ENCODE measurements around the gene FGF14. TPM values are rescaled to one million over a fixed set of nuclear protein-coding genes. Genes with fewer than 3 reads are reported as not detected.

The FGF14 gene
- total and polyA plus RNA-seq, 2 experiments from 2014 or later, result 0.03 TPM; not detected in 1

DNA sequence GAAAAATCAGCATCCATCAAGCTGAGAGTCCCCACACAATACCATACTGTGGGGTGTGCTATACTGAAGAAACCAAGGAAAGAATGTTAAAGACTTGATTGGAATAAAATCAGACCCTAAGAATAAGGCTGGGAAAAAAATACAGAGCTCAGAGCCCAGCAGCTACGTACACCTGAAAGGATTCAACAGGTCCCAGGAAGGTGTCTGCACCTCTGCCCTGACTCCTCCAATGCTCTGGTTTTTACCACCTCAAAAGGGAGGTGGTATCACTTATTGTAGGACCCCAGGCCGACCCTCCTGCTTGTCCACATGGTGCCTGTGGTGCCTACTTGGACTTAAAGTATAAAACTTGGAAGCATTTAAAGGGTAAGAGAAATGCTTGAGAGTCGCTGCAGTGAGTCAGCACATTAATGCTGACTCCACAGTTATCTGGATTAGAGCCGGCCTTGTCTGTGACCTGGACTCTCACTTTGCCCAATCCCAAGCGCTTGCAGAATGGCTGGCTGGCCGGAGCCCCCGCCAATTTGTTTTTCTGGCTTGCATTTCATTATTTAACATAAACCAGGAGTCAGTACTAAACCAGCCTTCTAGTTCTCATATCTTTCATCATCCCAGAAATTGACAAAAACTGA lies 110.1 kb downstream of the FGF14 start:
- no peak for TF ChIP-seq EZH2phosphoT487 (IDR thresholded peaks at IDR 0.05; ENCODE audit: unreplicated experiment)
- no peaks in the 10 kb centered on the region for H3K9me3 Mint-ChIP-seq
- no peak overlapping the region for H3K4me3 ChIP-seq
- no peaks in the 10 kb centered on the region for H3K36me3 ChIP-seq (ENCODE audit: insufficient read depth)
- H3K4me2 ChIP-seq, result no peak overlapping the region
- no peaks in the 10 kb centered on the region for H4K20me1 ChIP-seq (replicated peaks; ENCODE audit: insufficient read depth)
- H3K27me3 ChIP-seq (ENCODE audit: insufficient read depth), result no peaks in the 10 kb centered on the region
- H3K9me2 ChIP-seq (ENCODE audit: insufficient read depth), result no peaks in the 10 kb centered on the region
- peak overlapping the region; percentile 93 for H3K27ac Mint-ChIP-seq
- no peaks in the 10 kb centered on the region for H3K27me3 Mint-ChIP-seq (ENCODE audit: insufficient read depth, low read depth, poor library complexity)
- H3K4me1 Mint-ChIP-seq, result peaks cover 4% of the 10 kb centered on the region; the same call in 1 of the 3 replicates
- DNase-seq (ENCODE audit: low spot score), result peak; percentile 32
- H3F3A ChIP-seq (replicated peaks; ENCODE audit: low read depth), result no peaks in the 10 kb centered on the region
- H3K4me3 Mint-ChIP-seq, result no peak overlapping the region
- no peaks in the 10 kb centered on the region; the same call in 1 of the 2 replicates for H3K4me1 ChIP-seq (ENCODE audit: insufficient read depth)
- peak overlapping the region; percentile 49; the same call in 1 of the 2 replicates for H2AFZ ChIP-seq
- H3K27ac ChIP-seq (ENCODE audit: low read depth), result no peak overlapping the region
- ATAC-seq, result peak; percentile 77
- H3K79me2 ChIP-seq (replicated peaks; ENCODE audit: insufficient read depth), result no peaks in the 10 kb centered on the region
- no peaks in the 10 kb centered on the region for H3K36me3 Mint-ChIP-seq (ENCODE audit: low read depth)

DNA sequence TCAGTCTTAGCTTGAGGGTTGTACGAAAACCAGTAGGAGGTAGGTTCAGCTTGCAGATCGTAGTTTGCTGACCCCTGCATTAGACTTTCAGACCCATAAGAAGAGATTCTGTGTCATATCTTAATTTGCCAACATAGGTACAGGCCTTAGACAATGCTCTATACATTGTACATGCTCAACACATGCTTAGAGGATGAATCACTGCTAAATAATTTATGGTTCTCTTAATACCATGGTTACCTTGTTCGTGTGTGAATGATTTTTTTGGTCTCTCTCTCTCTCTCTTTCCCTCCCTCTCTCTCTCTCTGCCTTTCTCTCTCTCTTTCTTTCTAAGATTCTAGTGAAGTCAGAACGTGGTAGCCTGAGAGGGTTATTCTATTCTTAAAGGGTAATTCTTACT lies 112.2 kb downstream of the FGF14 start:
- H2AFZ ChIP-seq, result no peak overlapping the region
- TF ChIP-seq, protein P1, sequence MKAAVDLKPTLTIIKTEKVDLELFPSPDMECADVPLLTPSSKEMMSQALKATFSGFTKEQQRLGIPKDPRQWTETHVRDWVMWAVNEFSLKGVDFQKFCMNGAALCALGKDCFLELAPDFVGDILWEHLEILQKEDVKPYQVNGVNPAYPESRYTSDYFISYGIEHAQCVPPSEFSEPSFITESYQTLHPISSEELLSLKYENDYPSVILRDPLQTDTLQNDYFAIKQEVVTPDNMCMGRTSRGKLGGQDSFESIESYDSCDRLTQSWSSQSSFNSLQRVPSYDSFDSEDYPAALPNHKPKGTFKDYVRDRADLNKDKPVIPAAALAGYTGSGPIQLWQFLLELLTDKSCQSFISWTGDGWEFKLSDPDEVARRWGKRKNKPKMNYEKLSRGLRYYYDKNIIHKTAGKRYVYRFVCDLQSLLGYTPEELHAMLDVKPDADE (IDR thresholded peaks at IDR 0.05), result no peak
- TF ChIP-seq, protein P2, sequence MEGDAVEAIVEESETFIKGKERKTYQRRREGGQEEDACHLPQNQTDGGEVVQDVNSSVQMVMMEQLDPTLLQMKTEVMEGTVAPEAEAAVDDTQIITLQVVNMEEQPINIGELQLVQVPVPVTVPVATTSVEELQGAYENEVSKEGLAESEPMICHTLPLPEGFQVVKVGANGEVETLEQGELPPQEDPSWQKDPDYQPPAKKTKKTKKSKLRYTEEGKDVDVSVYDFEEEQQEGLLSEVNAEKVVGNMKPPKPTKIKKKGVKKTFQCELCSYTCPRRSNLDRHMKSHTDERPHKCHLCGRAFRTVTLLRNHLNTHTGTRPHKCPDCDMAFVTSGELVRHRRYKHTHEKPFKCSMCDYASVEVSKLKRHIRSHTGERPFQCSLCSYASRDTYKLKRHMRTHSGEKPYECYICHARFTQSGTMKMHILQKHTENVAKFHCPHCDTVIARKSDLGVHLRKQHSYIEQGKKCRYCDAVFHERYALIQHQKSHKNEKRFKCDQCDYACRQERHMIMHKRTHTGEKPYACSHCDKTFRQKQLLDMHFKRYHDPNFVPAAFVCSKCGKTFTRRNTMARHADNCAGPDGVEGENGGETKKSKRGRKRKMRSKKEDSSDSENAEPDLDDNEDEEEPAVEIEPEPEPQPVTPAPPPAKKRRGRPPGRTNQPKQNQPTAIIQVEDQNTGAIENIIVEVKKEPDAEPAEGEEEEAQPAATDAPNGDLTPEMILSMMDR (conservative IDR thresholded peaks at IDR 0.05; ENCODE audit: low read depth in 2 of 2), result no peak
- TF ChIP-seq NANOG (IDR thresholded peaks at IDR 0.05; ENCODE audit: borderline replicate concordance), result no peak
- TF ChIP-seq, protein P3, sequence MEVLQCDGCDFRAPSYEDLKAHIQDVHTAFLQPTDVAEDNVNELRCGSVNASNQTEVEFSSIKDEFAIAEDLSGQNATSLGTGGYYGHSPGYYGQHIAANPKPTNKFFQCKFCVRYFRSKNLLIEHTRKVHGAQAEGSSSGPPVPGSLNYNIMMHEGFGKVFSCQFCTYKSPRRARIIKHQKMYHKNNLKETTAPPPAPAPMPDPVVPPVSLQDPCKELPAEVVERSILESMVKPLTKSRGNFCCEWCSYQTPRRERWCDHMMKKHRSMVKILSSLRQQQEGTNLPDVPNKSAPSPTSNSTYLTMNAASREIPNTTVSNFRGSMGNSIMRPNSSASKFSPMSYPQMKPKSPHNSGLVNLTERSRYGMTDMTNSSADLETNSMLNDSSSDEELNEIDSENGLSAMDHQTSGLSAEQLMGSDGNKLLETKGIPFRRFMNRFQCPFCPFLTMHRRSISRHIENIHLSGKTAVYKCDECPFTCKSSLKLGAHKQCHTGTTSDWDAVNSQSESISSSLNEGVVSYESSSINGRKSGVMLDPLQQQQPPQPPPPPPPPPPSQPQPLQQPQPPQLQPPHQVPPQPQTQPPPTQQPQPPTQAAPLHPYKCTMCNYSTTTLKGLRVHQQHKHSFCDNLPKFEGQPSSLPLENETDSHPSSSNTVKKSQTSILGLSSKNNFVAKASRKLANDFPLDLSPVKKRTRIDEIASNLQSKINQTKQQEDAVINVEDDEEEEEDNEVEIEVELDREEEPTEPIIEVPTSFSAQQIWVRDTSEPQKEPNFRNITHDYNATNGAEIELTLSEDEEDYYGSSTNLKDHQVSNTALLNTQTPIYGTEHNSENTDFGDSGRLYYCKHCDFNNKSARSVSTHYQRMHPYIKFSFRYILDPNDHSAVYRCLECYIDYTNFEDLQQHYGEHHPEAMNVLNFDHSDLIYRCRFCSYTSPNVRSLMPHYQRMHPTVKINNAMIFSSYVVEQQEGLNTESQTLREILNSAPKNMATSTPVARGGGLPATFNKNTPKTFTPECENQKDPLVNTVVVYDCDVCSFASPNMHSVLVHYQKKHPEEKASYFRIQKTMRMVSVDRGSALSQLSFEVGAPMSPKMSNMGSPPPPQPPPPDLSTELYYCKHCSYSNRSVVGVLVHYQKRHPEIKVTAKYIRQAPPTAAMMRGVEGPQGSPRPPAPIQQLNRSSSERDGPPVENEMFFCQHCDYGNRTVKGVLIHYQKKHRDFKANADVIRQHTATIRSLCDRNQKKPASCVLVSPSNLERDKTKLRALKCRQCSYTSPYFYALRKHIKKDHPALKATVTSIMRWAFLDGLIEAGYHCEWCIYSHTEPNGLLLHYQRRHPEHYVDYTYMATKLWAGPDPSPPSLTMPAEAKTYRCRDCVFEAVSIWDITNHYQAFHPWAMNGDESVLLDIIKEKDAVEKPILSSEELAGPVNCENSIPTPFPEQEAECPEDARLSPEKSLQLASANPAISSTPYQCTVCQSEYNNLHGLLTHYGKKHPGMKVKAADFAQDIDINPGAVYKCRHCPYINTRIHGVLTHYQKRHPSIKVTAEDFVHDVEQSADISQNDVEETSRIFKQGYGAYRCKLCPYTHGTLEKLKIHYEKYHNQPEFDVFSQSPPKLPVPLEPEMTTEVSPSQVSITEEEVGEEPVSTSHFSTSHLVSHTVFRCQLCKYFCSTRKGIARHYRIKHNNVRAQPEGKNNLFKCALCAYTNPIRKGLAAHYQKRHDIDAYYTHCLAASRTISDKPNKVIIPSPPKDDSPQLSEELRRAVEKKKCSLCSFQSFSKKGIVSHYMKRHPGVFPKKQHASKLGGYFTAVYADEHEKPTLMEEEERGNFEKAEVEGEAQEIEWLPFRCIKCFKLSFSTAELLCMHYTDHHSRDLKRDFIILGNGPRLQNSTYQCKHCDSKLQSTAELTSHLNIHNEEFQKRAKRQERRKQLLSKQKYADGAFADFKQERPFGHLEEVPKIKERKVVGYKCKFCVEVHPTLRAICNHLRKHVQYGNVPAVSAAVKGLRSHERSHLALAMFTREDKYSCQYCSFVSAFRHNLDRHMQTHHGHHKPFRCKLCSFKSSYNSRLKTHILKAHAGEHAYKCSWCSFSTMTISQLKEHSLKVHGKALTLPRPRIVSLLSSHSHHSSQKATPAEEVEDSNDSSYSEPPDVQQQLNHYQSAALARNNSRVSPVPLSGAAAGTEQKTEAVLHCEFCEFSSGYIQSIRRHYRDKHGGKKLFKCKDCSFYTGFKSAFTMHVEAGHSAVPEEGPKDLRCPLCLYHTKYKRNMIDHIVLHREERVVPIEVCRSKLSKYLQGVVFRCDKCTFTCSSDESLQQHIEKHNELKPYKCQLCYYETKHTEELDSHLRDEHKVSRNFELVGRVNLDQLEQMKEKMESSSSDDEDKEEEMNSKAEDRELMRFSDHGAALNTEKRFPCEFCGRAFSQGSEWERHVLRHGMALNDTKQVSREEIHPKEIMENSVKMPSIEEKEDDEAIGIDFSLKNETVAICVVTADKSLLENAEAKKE (CRISPR knock-in tag; IDR thresholded peaks at IDR 0.05), result no peak
- TF ChIP-seq ZNF331 (CRISPR knock-in tag; IDR thresholded peaks at IDR 0.05; ENCODE audit: low read depth), result no peak
- no peak for TF ChIP-seq EZH2 (IDR thresholded peaks at IDR 0.05; ENCODE audit: low read depth, unreplicated experiment)
- TF ChIP-seq STAT1 (IDR thresholded peaks at IDR 0.05; ENCODE audit: unreplicated experiment), result no peak
- no peak for TF ChIP-seq POLR2AphosphoS5 (IDR thresholded peaks at IDR 0.05; ENCODE audit: low read depth)

More for the DNA sequence above, 112.2 kb downstream of the FGF14 start:
- ATAC-seq (no peak), DNase-seq (ENCODE audit: low spot score) (no peak)
- H3F3A ChIP-seq (replicated peaks; ENCODE audit: low read depth), result no peaks in the 10 kb centered on the region
- Mint-ChIP-seq H3K27ac (no peak overlapping the region), H3K36me3 (ENCODE audit: low read depth) (no peaks in the 10 kb centered on the region), H3K9me3 (no peaks in the 10 kb centered on the region), H3K27me3 (ENCODE audit: insufficient read depth, low read depth, poor library complexity) (no peaks in the 10 kb centered on the region), H3K4me1 (peaks cover 4% of the 10 kb centered on the region; the same call in 1 of the 3 replicates), H3K4me3 (no peak overlapping the region)
- H3K27me3 ChIP-seq (ENCODE audit: insufficient read depth), result no peaks in the 10 kb centered on the region
- H4K20me1 ChIP-seq (replicated peaks; ENCODE audit: insufficient read depth), result no peaks in the 10 kb centered on the region
- H3K9me2 ChIP-seq (ENCODE audit: insufficient read depth), result no peaks in the 10 kb centered on the region
- no peaks in the 10 kb centered on the region for H3K79me2 ChIP-seq (replicated peaks; ENCODE audit: insufficient read depth)
- no peaks in the 10 kb centered on the region; the same call in 1 of the 2 replicates for H3K4me1 ChIP-seq (ENCODE audit: insufficient read depth)
- no peaks in the 10 kb centered on the region for H3K36me3 ChIP-seq (ENCODE audit: insufficient read depth)
- no peak overlapping the region for H3K4me3 ChIP-seq
- no peak overlapping the region for H3K27ac ChIP-seq (ENCODE audit: low read depth)
- H3K4me2 ChIP-seq, result no peak overlapping the region

All from GM23338 (cell line).